GM19467 (cell line): ENCODE results near the gene CADPS.

Experiments used
- ATAC-seq: cut with Tn5 transposase; IDR thresholded peaks from one replicate; pipeline ENCODE4 v1.9.1; 2021; ENCODE audit warnings: mild to moderate bottlenecking, moderate library complexity; ENCODE audit not compliant: unreplicated experiment

CADPS gene

DNA sequence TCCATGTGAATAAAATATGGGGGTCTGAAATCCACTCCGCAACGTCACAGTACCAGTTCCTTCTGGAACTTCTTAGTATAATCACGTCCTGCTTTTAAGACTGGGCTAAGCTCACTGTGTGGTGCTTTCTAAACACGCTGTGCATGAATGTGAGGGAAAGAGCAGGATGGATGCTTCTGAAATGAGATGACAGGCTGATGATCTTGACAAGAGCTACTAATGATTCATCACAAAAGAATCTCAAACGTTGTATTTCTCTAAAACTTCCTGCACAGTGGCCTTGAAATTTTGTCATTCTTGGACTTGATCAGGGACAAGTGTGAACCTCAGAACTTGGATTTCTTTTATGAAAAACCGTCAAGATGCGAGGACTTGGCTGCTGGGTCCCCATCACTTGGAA, 221.4 kb downstream of the CADPS start:
- no peak for ATAC-seq

DNA sequence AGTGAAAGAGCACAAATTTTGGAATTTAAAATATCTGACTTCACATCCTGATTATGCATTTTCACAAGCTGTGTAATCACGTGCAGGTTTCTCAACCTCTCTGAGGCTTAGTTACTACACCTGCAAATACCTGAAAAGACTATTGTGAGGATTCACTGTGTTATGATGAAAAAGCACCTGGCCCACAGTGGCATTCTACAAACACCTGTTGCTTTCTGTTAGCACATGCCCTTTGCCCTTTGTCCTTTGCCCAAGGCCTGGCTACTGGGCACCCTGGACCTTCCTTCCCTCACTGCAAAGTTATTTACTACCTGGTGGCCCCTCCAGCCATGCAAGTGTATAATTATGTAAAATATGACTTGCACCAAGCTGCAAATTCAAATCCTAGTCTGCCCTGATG, 227.5 kb downstream of the CADPS start:
- no peak for ATAC-seq

DNA sequence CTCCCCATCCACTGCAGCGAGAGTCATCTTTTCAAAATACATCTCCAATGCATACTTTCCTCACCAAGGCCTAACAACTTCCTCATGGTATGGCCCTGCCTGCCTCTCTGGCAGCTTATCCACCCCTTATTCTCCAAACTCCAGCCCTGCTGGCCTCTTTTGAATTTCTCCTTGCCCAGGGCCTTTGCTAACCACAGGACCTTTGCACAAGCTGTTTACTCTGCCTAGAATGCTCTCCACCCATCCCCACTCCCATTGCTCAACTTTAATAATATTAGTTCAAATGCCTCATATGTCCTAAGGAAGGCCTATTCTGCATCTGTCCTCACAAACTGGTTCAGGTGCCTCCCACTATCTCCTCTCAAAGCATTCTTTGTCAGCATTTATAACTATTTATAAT, 230.7 kb downstream of the CADPS start:
- no peak for ATAC-seq

DNA sequence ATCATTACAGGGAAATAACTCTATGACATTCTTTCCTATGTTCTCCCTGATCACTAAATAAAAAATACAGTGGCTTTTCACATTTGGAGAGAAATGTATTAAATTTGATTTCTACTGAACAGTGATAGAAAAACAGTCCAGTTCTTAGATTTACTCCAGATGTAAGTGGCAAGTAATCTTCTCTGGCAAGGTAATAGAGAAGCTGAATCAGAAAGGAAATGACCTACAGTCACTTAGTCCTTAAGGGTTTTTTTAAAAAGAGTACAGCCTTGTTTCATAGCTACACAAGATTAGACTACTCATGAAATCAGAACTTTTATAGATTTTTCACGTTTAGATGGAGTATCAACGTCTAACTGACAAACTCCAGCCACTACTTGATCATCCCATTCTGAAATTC, 236.9 kb downstream of the CADPS start:
- no peak for ATAC-seq

DNA sequence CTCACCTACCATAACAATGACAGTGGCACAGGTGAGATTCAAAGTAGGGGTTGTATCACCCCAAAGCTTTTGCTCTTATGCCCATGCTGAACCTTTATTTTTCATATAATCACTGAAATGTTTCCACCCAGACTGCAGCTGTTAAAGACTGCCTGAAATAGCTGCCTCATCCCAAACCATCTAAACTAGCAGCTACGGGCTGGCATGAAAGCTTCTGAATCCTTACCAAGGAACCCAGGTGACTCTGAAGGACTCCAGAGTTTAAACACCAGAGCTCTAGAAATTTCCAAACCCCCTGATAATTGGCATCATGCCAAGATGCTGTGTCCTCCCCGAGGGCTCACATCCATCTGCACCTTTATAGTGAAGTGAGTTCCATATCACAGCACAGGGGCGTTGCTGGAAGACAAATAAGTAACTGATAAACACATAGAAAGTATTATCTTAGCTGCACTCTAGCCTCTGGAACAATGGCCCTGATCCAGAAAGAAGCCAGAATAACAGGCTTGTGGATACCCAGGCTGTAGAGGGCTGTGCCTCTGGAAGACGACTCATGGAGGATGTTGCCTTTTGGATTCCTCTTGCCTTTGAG, 238.9 kb downstream of the CADPS start:
- ATAC-seq, result no peak

DNA sequence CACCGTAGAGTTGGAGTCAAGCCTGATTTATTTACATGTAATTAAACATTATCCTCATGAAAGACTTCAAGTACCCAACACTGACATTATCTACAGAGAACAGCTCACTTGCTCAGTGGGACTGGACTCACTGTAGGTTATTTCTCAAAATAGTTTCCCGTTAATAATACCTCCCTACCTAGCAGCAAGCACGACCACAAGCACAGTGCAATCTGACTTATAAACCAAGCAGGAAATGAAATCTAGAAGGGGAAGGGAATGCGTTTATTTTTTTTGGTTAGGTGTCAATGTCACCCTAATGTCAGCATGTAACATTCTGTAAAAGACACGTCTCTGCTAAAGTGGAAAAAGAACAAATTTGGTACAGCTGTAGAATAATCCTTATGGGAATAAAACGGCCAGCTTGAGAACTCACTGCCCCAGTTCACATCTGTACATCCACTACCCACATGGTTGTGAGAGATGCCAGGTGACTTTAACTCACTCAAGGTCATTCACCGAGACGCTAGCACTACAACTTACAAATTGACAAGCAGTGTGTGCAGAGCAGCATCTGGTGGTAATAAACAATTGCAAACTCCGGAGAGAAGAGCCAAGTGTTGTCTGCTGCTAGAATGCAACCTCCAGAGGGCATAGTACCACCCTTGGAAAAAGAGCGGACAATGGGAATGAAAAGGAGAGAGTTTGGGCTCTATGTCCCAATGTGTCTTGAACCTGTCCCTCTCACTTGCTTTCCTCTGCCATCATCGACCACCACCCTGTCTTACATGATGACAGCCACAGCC, 242.5 kb downstream of the CADPS start:
- ATAC-seq, result no peak

DNA sequence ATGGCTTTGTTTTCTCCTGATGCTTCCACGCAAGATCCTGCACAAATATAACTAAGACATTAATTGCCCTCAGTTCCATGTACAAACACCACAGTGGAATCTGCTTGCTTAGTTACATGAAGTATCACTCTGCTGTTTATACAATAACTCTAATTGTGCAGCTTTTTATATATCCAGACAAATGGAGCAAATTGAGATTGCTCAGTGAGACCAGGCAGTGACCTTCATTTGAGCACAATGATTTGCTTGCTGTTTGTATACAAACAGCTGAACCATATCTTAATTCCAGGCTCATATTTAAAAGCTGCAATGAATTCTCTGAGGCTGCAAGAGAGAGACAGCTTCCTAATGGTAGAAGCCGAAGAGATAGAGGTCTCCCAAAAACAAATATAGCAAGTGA, 243.7 kb downstream of the CADPS start:
- no peak for ATAC-seq

DNA sequence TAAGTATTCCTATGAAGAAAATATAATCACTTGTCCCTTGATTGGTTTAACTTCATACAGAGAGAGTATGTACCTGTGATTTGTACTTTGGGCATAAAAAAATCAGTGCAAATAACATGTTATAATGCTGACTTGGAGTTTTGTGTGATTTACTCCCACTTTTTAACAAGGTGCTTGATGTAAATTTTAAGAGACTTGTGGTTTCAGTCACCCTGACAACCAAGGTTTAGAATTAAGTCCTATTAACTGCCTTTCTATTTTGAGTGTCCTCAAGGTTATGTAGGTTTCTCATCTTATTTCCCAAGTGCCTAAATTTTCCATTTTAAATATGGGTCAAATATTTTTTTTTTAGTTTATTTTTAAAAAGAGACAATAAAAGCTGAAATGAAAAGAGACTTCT, 244.6 kb downstream of the CADPS start:
- no peak for ATAC-seq

DNA sequence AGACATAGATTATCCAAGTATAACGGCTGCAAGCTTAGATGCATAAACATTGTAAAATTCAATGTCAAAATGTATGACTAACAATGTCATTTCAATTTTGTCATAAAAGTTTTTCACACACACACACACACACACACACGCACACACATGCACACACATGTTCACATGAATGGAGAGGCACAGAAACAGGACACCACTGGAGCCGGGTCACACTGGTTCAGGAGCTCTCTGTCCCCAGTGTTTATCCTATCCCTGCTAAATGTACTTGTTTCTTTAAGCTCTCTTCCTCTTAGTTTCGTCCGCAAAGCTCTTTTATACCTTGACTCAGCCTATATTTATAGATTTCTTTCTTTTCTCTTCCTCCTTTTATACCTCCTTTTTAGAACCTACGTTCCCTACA, 249.9 kb downstream of the CADPS start:
- no peak for ATAC-seq

GRCh38 chr3:62624185-62624584, 251.0 kb downstream of the CADPS start:
- ATAC-seq, result no peak

GRCh38 chr3:62622553-62623174, 252.6 kb downstream of the CADPS start:
- ATAC-seq, result no peak

DNA sequence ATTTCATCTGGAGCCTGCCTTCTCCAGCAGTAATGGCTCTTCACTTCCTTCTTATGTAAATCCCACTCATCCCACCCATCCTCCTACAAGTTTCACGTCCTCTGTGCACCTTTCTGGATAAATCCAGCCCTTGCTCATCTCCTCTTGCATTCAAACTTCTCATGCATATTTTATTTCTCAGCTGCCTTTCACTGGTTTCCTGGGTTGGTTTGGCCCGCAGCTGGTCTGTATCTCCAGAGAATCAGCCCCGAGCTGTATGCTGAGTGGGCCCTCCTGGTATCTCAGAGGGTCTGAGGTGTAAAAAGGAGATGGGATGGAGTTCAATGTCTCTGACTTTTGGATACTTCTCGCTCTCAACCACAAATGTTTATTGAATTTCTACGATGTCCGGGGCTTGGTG, 253.3 kb downstream of the CADPS start:
- no peak for ATAC-seq

DNA sequence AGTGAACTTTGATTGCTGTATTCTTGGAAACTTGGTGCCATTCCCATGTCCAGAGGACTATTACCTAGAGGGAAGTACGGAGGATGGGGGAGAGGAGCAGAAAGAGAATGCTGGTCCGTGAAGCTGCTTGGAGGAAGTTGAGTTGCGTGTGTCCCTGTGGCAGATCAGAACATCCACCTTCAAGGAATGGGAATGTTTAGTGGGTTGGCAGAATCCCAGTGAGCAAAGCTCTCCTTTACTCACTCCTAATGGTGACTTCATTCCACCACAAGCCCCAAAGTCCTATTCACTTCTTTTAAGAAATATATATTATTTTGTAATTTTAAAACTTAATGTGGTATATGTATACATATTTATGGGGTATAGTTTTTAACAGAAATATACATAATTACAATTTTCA, 254.0 kb downstream of the CADPS start:
- no peak for ATAC-seq

- no peak for ATAC-seq
These were observed 259.9 kb downstream of the CADPS start for GRCh38 chr3:62615258-62615849.

GRCh38 chr3:62614527-62614926, 260.7 kb downstream of the CADPS start:
- no peak for ATAC-seq

DNA sequence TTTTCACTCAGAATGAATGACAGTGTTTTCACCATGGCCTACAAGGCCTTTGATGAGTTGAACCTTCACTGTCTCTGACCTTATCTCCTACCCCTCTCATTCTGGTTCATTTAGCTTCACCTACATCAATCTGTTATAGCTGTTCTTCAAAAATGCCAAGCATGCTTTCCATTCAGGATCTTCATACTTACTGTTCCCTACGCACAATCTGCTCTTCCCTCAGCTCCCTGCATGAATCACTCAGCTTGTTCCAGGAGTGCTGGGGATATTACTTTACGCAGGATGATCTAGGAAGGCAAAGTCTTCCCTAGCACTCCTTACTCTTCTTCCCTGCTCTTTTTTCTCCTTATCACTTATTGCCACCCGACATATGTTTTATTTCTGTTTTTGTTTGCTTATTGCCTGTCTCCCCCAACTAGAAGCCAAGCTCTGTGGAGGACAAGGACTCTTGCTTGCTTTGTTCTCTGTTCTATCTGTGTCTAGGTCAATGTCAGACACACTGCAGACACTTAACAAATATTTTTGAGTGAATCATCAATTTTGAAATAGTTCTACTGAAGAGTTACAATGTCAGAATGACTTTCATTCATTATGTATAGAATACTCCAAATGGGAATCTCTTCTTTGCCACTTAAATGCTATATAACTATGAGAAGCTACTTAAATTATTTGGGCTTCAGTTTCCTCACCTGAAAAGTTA, 263.5 kb downstream of the CADPS start:
- ATAC-seq, result no peak

DNA sequence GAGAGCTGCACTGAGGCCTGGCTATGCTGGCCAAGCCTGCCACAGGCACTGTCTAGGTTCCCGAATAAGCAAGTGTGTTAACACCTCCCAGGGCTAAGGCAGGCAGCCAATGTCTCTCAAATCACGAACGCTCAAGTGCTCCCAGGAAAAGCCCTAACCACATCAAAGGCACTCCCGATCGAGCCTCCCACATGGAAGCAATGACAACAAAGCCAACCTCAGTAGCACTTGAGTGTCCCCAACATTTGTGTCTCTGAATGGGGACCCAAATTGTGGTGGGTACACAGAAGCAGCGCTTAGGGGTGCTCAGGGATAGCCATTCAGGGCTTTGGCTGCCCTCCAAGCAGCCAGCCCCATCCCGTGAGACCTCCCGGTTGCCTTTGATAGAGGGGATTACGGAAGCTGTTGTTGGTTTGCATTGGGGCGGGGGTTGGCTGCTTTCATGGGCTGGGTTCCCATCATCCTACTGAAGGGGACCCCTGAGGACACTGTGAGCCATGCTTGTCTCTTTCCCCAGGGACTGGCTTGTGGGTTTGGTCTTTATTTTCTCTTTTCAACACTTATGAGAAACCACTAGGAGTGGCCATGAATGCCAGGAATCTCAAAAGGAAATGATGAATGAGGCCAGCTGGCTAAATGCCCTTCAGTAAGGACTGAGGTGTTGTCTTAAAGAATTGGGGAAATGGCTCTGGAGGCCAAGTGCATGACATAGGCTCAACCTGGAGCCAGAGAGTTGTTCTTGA, 267.8 kb downstream of the CADPS start:
- no peak for ATAC-seq

DNA sequence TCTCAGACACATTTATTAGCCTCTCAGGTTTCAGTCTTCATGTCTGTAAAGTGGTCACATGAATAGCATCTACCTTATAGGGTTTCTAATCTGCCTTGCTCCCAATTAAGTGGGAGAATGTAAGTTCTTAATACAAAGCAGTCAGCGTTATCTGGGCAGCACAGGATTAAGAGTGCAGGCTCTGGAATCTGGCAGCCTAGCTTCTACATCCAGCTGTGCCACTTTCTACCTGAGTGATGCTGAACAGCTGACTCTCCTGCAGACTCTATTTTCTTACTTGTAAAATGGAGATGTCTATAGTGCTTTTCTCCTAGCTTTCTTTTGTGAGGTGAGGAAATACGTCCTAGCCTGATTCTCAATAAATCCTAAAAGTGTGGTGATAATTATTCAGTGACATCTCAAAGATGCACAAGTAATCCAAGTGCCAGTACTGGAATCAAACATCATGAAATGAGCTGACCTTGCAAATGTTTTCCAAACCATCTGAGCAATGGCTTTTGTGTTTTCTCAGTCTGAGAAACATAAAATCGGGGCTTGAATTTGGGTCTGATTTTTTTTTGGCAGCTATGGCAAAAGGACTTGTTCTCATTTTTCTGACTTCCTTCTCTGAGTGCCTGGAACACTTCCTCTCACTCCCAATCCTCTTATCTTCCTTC, 269.7 kb downstream of the CADPS start:
- ATAC-seq, result no peak

GRCh38 chr3:62604751-62605351, 270.4 kb downstream of the CADPS start:
- ATAC-seq, result no peak

DNA sequence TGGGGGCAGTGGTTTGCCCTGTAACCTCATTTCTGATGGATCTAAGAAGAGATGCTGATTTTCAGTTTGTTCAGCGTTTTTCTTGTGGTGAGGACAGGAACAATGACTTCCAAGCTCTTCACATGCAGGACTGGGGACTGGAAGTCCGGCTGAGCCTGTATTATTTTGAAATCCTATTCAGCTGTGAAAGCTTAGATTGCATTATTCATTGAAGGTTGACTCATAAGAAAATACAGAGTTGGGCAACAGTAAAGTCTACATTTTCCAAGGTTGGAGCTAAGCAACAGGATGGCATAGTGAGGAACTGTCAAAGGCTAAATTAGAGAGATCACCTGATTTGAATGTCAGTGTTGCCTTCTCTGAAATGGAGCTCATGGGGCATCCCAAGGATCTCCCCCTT, 270.9 kb downstream of the CADPS start:
- ATAC-seq, result no peak
